Iris pigment epithelial cell (primary cell): ENCODE measurements around the gene CDK5RAP2.
"Not testable (repeated sequence)": the region's sequence is repeated elsewhere in the genome, so short reads cannot be mapped to it uniquely, and the experiment has no call there.

Experiments used
- DNase-seq: peaks from one replicate; pipeline ENCODE4 v3.0.0-alpha.2; 2011; ENCODE audit warnings: low read depth

CDK5RAP2 gene

DNA sequence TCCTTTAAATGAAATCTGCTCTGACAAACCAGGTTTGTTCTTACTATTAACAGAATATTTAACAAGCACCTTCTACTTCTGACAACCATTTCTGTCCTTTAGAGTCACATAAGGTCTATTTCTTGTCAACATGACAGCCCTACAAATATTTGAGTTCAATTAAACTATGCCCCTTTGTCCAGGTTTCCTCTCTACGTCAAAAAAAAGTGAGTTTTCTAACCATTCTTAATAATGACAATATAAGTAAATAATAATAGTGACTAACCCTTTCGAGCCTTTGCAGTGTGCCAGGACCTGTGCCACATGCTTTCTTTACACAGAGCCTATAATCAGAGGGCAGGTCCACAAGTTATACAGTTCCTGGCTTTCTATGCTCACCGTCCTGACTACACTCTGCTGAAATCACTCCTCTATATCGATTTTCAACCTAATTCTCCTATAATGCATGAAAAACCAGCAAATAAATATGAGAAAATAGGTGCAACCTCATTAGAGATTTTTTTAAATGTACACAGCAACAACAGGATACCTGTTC is 115.0 kb downstream of the CDK5RAP2 start:
- DNase-seq = no peak

DNA sequence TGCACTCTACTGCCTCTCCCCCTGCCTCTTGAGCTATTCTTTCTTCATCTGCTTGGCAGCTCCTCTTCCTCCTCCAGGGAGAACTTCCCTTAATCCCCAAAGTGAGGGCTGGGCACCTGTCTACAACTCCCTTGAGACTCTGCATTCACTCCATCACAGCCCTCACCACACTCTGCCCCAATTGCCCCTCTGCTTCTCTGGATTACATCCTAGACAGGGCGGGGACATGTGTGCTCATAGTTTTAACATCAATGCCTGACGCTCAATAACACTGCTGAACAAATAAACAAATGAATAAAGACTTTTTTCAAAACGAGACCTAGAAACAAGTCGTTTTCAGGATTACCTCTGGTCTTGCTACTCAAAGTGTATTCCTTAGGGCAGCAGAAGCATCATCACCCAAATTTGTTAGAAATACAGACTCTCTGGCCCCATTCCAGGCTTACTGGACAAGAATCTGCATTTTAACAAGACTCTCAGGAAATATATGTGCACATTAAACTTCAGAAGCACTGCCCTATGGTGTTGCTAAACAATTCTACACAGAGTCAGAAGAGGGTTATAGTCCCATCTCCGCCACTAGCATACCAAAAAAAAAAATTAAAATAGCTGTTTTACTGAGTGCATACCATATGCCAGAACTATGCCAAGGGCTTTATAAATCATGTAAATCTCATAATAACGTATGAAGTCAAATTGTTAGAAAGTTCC is 115.6 kb downstream of the CDK5RAP2 start:
- DNase-seq = peak; percentile 56

DNA sequence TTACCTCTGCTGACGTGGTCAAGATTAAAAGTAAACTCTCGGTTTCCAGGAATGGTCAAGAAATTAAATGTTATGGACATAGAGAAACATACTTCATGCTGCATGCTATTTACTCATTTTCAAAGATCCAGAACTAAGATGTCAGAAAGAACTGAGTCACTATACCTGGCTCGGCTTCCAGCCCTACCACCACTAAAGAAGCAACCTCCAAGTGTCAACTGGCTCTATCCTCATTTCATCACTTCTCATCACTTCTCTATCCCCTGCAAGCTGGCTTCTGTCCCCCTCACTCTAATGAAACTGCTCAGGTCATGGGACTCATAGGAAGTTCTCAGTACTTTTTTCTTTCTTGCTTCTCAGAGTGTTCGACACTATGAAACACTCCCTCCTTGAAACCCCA is 116.2 kb downstream of the CDK5RAP2 start:
- no peak for DNase-seq

DNA sequence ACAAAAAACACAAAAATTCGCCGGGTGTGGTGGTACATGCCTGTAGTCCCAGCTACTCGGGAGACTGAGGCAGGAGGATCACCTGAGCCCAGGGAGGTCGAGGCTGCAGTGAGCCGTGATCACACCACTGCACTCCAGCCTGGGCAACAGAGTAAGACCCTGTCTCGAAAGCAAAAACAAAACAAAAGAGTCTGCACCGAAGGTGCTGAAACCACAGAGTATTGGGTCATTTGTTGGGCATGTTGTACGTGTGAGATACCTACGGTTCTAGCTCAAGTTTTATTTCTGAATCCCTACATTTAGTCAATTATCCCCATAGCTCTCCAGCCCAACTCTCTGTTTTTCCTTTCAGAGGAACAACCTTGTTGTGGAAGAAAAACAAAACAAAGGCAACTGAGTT is 118.3 kb downstream of the CDK5RAP2 start:
- DNase-seq = not testable (repeated sequence)

DNA sequence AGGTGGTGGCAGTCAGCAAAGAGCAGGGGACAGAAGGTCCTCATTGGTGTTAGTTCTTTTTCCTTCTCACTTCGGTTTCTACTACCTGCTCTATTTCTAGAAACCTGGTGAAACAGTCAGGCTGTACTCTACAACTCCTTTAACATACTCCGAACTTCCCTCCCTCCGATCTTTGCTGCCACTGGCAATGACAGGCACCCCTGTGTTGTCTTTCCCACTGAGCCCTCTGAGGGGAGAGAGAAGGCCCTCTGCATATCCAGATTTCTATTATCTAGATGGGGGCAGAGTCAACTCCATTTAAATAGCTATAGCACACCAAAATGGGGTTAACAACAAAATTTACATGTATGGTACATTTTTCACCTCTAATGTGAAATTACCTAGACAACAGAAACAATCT is 123.7 kb downstream of the CDK5RAP2 start:
- DNase-seq = no peak

DNA sequence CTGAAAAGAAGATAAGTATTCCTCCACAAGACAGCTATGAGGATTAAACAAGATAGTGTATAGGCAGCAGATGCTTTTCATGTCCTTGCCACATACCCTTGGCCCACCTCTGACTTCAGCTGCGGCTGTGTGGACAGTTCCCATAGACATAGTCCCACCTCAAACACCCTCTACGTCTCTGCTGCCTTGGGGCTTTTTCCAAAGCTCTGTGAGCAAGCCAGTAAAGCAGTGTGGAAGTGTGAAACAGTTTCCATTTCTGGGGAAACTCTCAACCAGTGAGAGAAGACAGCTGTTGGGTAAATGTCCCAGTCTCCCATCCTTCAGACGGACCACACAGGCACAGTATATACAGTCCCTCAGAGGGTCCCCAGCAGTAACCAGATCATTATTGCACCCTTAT is 125.5 kb downstream of the CDK5RAP2 start:
- no peak for DNase-seq

DNA sequence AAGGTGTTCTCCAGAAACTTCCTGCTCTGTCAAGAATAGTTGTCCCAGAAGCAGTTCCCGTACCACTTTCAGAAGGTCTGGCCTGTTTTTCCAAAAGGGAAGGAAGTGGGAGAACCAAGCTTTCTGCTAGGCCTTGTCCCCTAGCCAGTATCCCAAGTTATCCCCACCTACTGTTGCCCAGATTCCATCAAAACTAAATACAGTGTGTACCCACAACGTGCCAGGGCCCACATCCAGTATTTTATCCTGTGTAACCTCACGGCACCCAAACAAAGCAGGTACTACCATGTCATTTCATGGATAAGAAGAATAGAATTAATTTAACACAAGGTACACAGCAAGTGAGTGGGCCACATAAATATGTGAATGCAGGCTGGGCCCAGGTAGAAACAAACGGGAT is 126.2 kb downstream of the CDK5RAP2 start:
- no peak for DNase-seq

DNA sequence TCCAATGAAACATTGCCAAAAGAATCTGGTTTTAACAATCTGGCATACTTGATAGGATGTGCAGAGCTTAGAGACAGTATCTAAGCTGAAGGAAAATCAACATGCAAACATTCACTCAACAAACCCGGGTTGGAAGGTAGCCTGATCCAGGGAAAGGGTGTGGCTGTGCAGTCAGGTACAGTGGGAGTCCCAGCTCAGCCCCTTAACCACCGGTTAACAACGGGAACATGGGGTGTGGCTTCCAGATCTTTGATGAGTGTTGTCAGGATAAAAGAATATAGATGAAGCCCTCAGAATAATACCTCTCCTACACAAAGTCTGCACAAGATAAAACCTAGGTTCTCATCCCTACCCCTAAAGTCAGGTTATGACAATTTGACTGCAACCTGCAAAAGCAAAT is 127.3 kb downstream of the CDK5RAP2 start:
- no peak for DNase-seq

DNA sequence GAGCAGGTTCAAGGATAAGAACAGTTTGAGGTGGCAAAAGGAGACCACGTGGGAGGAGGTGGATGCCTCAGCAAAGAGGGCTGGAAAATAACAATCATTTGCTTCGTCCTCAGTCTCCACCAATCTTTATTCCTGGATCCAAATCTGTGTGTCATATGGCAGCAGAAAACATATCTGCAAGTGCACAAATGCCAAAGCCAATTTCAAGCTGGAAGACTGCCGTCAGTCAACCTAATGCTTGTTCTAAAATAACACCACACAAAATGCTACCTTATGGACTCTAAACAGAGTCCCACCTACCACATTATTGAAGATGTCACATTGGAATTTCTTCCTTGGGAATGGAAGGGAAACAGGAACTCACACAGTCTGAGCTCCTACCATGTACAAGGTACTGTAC is 129.1 kb downstream of the CDK5RAP2 start:
- DNase-seq = no peak

DNA sequence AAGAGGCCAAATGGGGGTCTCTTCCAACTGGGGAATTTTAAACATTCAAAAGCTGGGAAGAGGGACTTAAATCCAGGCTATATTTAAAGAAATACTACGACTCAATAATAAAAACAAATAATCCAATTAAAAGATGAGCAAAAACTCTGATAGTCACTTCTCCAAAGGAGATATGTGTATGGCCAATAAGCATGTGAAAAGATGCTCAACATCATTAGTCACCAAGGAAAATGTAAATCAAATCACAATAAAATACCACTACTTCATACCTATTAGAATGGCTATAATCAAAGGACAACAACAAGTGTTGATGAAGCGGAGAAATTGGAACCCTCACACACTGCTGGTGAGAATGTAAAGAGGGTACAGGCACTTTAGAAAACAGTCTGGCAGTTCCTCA is 130.4 kb downstream of the CDK5RAP2 start:
- no peak for DNase-seq

DNA sequence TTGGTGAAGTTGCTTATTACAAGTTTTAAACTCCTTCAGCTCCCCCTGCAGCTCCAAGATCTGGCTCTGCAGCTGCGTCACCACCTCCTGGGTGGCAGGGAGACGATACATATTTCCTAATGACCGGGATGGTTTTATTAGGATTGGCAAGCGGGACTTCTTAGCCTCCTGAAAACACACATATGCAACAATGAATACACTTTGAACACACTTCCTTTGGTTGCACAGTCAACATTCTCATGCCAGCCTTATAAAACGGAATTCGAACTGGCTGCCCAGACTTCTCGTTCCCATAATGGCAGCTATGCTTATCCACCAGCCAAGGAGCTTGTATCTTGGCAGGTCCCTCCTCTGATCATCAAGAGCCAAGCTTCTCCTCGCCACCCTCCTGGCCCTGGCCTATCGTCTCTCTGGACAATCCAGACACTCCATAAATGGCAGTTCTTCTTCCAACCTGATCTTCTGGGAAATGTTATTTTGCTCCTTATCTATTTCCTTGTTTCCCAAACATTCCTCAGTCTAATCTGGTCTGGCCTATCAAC is 131.9 kb downstream of the CDK5RAP2 start:
- no peak for DNase-seq

DNA sequence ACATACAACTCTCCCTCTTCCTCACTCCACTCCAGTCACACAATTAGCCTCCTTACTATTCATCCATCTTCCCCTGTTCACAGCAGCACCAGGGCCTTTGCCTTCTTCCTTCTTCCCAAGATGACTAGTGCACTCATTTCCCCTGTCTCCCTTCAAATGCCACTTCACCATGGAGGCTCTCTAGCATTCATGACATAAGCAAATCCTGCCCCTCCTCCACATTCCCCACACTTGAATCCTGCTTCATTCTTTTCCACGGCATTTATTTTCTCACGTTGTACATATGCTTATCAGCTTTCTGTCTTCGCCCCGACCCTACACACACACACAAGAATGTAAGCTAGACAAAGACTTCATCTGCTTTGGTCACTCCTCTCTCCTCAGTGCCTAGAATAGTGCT is 133.3 kb downstream of the CDK5RAP2 start:
- no peak for DNase-seq

DNA sequence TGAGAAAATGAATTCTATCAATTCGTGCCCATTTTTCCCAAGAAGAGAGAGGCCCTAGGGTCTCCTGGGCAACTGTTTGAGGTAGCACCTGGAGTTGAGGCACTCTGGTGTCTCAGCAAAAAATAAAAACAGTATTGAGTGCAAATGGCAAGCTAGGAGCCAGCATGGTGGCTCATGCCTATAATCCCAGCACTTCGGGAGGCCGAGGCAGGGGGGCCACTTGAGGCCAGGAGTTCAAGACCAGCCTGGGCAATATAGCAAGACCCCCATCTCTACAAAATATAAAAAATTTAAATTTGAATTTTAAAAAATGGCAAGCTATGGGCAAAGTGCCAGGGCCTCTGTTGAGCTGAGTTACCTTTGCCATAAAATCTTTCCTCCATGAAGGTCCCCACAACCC is 136.0 kb downstream of the CDK5RAP2 start:
- DNase-seq = no peak

DNA sequence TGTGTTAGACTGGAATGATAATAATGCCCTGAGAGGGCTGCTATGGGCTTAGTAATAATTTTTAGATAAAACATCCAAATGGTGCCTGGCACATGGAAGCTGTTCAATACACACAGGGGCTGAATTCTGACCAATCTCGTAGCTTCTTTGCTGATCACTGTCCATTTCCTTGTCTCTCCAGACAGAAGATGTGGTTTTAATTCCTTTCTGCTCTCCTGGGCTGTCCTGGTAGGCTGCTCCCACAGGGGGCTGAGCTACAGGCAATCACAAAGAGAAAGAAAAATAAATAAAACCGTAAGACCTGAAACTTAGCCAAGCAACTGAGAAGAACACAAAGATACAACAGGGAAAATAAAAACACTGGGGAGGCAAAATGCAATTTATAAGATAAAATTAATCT is 136.5 kb downstream of the CDK5RAP2 start:
- DNase-seq = peak; percentile 96

DNA sequence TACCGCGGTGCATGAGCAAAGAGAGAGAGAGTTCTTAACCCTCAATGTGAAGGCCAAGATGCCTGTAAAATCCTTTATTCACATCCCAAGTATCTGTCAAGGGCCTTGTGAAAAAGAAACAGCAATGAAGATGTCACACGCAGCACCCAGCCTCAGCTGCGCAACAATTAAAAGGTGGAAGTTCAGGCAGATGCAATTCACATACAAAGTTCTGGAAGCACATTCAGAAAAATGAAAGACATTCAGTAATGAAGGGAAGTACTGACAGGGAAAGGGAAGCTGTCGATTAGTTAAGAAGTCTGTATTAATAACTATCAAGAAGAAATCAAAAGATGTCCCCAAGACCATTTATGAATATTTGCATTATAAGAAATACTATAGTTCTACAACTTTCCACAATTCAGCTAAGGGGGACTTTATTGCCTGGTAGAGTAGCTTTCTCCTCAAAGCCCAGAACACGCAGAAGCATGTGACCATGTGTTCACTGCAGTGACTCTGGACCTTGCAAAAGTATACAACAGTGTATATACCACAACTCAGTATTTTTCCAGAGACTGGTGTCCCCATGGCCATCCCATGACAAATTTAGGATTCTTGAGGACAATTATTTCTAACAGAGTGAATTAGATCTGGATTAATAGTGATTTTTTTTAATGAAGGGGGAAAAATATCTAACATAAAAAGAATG is 137.5 kb downstream of the CDK5RAP2 start:
- no peak for DNase-seq

DNA sequence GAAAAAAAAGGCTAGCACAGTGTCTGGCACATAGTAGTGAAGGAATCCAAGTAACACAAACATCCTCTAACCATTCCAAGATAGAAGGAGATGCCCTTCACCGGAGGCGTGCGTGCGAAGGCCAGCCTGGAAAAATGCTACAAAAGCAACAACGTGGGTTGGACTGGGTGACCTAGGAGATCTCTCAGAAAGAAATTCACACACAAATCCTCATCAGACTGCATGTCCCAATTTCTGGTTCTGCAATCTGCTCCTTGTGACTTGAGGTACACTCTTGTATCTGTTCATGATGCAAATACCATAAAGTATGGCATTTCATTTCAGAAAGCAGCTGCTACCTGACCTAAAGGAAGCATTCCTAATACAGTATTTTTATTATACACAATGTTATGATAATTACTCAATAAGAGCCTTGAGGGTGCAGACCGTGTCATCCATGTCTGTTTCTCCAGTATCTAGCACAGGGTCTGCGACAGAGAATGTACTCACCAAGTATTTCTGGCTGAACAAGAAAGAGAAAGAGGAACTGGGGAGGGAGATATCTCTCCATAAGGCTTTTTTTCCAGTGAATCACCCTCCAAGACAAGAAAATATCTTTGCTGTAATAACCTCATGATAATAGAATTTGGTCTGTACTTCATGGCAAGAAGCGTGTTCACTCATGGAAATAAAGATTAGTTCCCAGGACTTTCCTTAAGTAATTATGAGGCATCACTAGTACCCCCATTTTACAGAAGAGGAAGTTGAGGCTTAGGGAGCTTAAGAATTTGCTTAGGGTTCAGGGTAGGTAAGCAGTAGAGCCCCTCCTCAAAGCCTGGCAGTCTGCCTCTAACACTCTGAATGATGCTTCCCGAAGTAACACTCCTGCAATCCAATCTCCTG is 138.3 kb downstream of the CDK5RAP2 start:
- peak; percentile 96 for DNase-seq

DNA sequence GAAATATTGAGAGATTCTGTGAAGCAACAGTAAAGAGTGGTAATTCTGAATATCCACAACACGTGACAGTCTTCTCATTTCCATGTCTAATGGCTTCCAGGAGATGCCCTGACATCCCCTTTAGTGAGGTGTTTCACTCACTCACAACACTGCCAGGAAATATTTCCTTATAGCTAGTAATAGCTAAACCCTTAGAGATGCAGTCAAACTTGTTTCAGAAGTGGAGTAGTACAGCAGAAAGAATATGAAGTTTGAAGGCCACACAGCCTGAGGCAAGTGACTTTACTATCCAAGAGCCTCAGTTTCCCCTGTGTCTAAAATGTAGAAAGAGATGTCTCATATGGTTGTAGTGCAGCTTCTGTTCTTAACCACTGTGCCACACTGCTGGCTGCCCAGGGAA is 139.2 kb downstream of the CDK5RAP2 start:
- no peak for DNase-seq

DNA sequence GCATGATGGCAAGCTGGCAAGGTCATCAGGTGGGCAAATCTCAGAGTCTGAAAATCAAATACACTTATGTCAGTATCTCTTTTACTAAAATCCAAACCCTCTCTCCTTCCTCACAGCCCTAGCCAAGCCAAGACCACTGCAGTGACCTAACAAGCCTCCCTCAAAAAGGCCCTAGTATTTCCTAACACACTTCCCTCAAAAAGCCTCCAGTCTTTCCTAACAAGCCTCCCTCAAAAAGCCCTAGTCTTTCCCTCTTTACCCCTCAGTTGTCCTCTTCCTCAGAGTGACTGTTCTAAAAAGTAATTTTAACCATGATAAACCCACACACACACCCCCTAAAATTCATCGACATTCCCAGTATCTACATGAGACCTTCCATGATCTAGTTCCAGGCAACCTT is 140.0 kb downstream of the CDK5RAP2 start:
- DNase-seq = no peak

DNA sequence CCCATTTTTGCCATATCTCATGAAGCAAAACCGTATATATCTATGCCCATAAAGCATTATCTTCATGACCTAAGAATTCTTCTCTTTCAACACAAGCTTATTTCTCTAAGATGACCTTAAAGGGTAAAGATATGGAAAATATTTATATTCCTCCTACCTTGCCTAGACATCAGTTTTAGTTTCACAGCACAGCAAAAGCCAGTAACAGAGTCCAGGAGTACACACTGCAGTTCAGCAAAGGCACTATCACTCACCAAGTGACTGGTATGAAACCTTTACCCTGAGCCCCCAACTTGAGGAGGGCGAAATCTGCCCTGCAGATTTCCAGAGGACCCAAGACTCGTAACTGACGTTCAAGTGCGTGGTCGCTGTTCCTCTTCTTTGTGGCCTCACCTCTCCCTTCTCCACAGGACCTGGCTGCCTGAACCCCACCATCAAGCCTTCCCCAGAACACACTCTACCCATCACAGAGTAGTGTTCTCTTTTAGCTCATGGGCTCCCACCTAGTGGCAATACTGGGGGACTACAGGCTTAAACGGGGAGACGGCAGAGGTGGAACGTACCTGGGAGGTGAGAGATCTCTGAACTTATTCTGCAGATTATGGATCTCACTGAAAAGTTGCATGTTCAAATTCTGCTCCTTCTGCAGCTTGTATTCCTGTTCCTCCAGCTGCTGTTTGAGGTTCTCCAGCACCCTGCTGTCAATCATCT is 141.0 kb downstream of the CDK5RAP2 start:
- DNase-seq = peak; percentile 46

DNA sequence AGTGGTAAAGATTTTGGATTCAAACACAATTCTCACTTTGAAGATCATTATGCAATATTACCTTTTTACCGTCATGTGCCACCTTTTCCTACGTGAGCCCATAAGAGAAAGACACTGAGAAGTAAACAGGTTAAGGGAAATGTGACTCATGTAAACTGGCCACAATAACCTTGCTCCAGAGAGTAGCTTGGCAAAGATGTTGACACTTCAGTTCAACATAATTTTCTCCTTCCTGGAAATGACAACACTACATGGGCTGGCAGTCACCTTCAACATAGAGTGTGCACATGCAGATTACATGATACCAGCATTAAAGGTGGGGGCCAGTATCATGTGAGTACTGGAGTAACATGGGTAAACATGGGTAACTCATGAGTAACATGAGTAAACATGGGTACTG is 141.9 kb downstream of the CDK5RAP2 start:
- DNase-seq = peak; percentile 82

DNA sequence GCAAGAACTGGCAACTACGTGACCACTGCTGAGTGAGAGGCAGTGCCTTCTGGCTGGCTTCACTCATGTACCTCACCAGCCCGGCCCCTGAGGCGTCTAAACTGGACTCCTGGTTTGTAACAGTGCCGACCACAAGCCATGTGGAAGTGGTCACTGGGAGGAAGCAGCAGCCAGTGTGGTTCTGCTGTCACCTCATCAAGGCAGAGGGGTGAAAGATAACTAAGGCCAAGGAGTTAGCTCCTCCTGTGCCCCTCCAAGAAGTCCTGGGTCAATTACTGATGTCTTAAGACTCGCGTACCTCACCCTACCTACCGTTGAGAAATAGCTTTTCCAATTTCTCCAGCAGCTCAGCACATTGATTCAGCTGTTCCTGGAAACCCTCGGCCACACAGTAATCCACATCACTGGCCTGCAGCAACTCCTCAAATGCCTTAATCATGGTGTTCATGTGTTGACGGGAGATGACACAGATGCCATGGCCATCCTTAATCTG is 142.9 kb downstream of the CDK5RAP2 start:
- no peak for DNase-seq

DNA sequence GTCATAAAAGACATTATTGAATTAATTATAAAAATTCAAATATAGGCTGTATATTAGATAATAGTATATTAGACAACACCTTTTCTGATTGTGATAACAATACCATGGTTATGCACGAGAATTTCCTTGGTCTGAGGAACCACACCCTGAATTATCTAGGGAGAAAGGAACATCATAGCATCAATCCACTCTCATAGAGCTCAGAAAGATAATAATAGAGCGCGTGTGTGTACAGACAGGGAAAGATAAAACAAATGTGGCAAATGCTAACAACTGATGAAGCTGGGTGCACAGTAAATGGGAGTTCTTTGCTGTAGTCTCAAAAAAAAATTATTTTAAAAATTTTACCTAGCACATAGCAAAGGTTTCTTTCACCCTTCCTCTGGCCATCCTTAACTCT is 143.5 kb downstream of the CDK5RAP2 start:
- DNase-seq = no peak
